ENCODE data around the gene SMIM35. TPM values are rescaled to one million over a fixed set of nuclear protein-coding genes. Genes with fewer than 3 reads are reported as not detected.

Gene SMIM35
- total RNA-seq, 1 experiment from 2014 or later = not detected

GRCh38 chr11:118126082-118126838, 39.5 kb upstream of the SMIM35 start:
- no peak overlapping the region for H2AFZ ChIP-seq (ENCODE audit: low read length)
- WGBS (ENCODE audit: extremely low coverage, insufficient read length, low lambda C conversion rate) = no CpG with 5 or more reads among the region's 7 CpGs
- H3K23ac ChIP-seq (ENCODE audit: insufficient read length, low read depth, low read length) = no peak overlapping the region

More at GRCh38 chr11:118126082-118126838, 39.5 kb upstream of the SMIM35 start:
- no peaks in the 10 kb centered on the region for H3K27me3 ChIP-seq (ENCODE audit: insufficient read depth, low read length)
- TF ChIP-seq CTCF (conservative IDR thresholded peaks at IDR 0.05) = no peak
- no peak overlapping the region for H2BK15ac ChIP-seq (ENCODE audit: low read depth, low read length)
- H4K8ac ChIP-seq (replicated peaks; ENCODE audit: insufficient read length, low read depth, low read length) = no peak overlapping the region
- H3K56ac ChIP-seq (ENCODE audit: insufficient read length, low read depth, low read length) = no peak overlapping the region
- H3K27ac Mint-ChIP-seq = peak overlapping the region in 1 of 3 experiments; percentile 83; a peak in 1 of 7 replicates
- peaks cover 14% of the 10 kb centered on the region for H3K27me3 Mint-ChIP-seq (ENCODE audit: low read depth)
- H3K18ac ChIP-seq (ENCODE audit: insufficient read length, low read depth, low read length) = no peak overlapping the region
- no peak overlapping the region for H2BK20ac ChIP-seq (ENCODE audit: low read depth, low read length, poor library complexity, severe bottlenecking)
- no peak overlapping the region for H3T11ph ChIP-seq (ENCODE audit: low read length)
- H3K14ac ChIP-seq (ENCODE audit: insufficient read depth, low read length) = no peak overlapping the region
- H4K91ac ChIP-seq (ENCODE audit: insufficient read length, low read depth, low read length) = no peak overlapping the region
- DNase-seq = no peak
- no peak overlapping the region for H3K9ac ChIP-seq (ENCODE audit: extremely low read depth, insufficient read length, low read length)
- no peaks in the 10 kb centered on the region for H4K20me1 ChIP-seq (ENCODE audit: control insufficient read depth, insufficient read depth, insufficient read length)
- H2BK120ac ChIP-seq (ENCODE audit: low read depth, low read length, poor library complexity, severe bottlenecking) = no peak overlapping the region
- no peak overlapping the region for H2BK5ac ChIP-seq (ENCODE audit: insufficient read length, low read length)
- no peak overlapping the region for H3K27ac ChIP-seq (ENCODE audit: insufficient read length, low read depth, low read length)
- no peak overlapping the region for H2BK12ac ChIP-seq (ENCODE audit: insufficient read length, low read depth, low read length)
- H3K9me3 Mint-ChIP-seq = no peaks in the 10 kb centered on the region
- no peaks in the 10 kb centered on the region for H3K9me3 ChIP-seq (ENCODE audit: control insufficient read depth, low read depth, low read length)
- no peaks in the 10 kb centered on the region for H3K79me1 ChIP-seq (ENCODE audit: insufficient read depth, low read depth, low read length, poor library complexity, severe bottlenecking)
- H3K4me1 ChIP-seq (ENCODE audit: insufficient read depth, low read length) = no peaks in the 10 kb centered on the region
- H3K23me2 ChIP-seq (ENCODE audit: insufficient read length, low read depth, low read length, poor library complexity, severe bottlenecking) = no peaks in the 10 kb centered on the region
- H3K79me2 ChIP-seq (ENCODE audit: insufficient read depth, low read length) = no peaks in the 10 kb centered on the region
- H3K4me1 Mint-ChIP-seq = peaks cover 6 to 12% of the 10 kb centered on the region in 2 experiments
- H3K4me3 Mint-ChIP-seq = no peak overlapping the region
- no peak overlapping the region for H3K4ac ChIP-seq (ENCODE audit: low read depth, low read length)
- H2AK5ac ChIP-seq (ENCODE audit: insufficient read length, low read length) = no peak overlapping the region
- no peak overlapping the region for H3K4me2 ChIP-seq (ENCODE audit: insufficient read depth, insufficient read length, low read length)
- H4K5ac ChIP-seq (ENCODE audit: insufficient read length, low read depth, low read length) = no peak overlapping the region
- H3K36me3 Mint-ChIP-seq (ENCODE audit: insufficient read depth in 1 of 3, low read depth in 3 of 3) = no peaks in the 10 kb centered on the region

Measured in H9 (cell line).